BJ (cell line): ENCODE measurements around the gene AQP6. TPM values are rescaled to one million over a fixed set of nuclear protein-coding genes. Genes with fewer than 3 reads are reported as not detected.

ENCODE experiments used
- CTCF ChIA-PET: fragments of 350-600 bp; formaldehyde crosslinking; extraction: SDS; loops from one replicate; lab custom pipeline; 2021; ENCODE audit warnings: antibody characterized with exemption, inconsistent platforms; lab: Yijun Ruan, JAX
- POLR2A ChIA-PET: fragments of 300-600 bp; sonication (Branson Sonifier 250); formaldehyde crosslinking; extraction: SDS; loops from one replicate; lab custom pipeline; 2021; ENCODE audit warnings: antibody characterized with exemption; lab: Charles Lee
- DNase-seq: peaks from one replicate; pipeline ENCODE4 v3.0.0-alpha.2; 2011; ENCODE audit warnings: low read depth
- H3K27me3 ChIP-seq: 2 replicates; pipeline ENCODE4 v1.6.0; 2011; ENCODE audit warnings: low read length; ENCODE audit not compliant: control insufficient read depth, insufficient read depth
- H3K36me3 ChIP-seq: 2 replicates; pipeline ENCODE4 v1.5.1; 2011; ENCODE audit warnings: low read length; ENCODE audit not compliant: control insufficient read depth, insufficient read depth
- H3K4me3 ChIP-seq: 2 replicates; pipeline ENCODE4 v1.5.1; 2011; ENCODE audit warnings: low read depth, mild to moderate bottlenecking, control low read depth, low read length
- CTCF ChIP-seq: IDR thresholded peaks from 2 replicates; pipeline ENCODE4 v1.5.1; 2011; ENCODE audit warnings: low read depth, mild to moderate bottlenecking, control low read depth, inconsistent platforms, low read length, moderate library complexity; ENCODE audit not compliant: insufficient read depth
- polyA plus RNA-seq: library from polyadenylated mRNA; depleted of rRNA; stranded (reverse); fragments of >200 nt; gene quantifications from 2 replicates; pipeline ENCODE4 v1.2.3, GENCODE V29; 2011

The AQP6 gene
- polyA plus RNA-seq, 1 experiment = not detected

GRCh38 chr12:49932023-49932422, 40.7 kb upstream of the AQP6 start:
- no peak overlapping the region for H3K4me3 ChIP-seq
- POLR2A ChIA-PET = no interaction called here
- no peak for DNase-seq
- CTCF ChIA-PET = interaction anchor here (0.8 to 7.6 kb wide), 5 partner anchors 12 to 62 kb away, joined by 3 to 51 read pairs (median 3); no protein-coding TSS in a partner anchor
- no peaks in the 10 kb centered on the region for H3K36me3 ChIP-seq
- peaks cover 2% of the 10 kb centered on the region; the same call in 1 of the 2 replicates for H3K27me3 ChIP-seq
- TF ChIP-seq CTCF = no peak

DNA sequence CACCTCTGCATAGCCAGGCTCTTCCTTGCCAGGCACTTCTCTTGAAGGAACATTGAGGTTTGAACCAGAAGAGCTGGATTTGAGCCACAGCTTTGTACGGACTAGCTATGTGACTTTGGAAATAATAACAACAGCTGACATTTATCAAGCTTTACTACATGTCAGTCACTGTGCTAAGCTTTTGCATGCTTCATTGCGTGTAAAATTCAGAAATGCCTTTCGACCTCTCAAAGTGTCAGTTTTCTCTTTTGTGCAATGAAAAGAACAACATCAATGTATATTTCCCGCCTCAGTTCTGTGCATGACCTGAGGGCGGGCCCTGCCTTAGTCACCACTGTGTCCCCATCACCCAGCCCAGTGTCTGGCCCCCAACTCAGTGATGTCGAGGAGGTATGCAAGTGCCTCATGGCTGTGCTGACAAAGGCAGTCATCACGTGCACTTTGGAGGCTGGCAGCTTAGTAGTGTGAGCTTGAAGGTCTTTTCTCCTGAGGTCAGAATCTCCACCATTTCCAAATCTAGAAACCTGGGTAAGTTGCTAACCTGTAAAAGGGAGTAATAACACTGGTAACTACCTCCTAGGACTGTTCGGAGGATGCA, 40.1 kb upstream of the AQP6 start:
- no peaks in the 10 kb centered on the region for H3K36me3 ChIP-seq
- H3K27me3 ChIP-seq = peaks cover 2% of the 10 kb centered on the region; the same call in 1 of the 2 replicates
- POLR2A ChIA-PET = no interaction called here
- DNase-seq = no peak
- no peak for TF ChIP-seq CTCF
- CTCF ChIA-PET = interaction anchor here (0.6 to 7.6 kb wide), 6 partner anchors 14 to 154 kb away, joined by 3 to 51 read pairs (median 4); no protein-coding TSS in a partner anchor
- H3K4me3 ChIP-seq = no peak overlapping the region

- Histone ChIP-seq H3K4me3 (no peak overlapping the region), H3K36me3 (no peaks in the 10 kb centered on the region), H3K27me3 (peaks cover 2% of the 10 kb centered on the region; the same call in 1 of the 2 replicates)
- no peak for TF ChIP-seq CTCF
- no peak for DNase-seq
- ChIA-PET CTCF (interaction anchor here (1.0 to 7.6 kb wide), 4 partner anchors 13 to 66 kb away, joined by 4 to 51 read pairs (median 5); no protein-coding TSS in a partner anchor), POLR2A (no interaction called here)
Observed at GRCh38 chr12:49933796-49934195, 39.0 kb upstream of the AQP6 start.

DNA sequence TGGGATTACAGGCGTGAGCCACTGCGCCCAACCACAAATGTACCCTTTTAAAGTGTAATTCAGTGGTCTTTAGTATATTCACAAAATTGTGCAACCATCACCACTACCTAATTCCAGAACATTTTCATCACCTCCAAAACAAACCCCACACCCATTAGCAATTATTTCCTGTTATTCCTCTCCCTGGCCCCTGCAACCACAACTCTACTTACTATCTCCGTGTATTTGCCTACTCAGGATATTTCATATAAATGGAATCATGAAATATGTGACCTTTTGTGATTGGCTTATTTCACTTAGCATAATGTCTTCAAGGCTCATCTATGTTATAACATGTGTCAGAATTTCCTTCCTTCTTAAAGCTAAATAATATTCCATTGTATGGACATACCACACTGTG, 38.2 kb upstream of the AQP6 start:
- CTCF ChIA-PET = interaction anchor here (1.2 to 7.6 kb wide), 2 partner anchors 12 to 15 kb away, joined by 4 to 51 read pairs; no protein-coding TSS in a partner anchor
- POLR2A ChIA-PET = no interaction called here
- Histone ChIP-seq H3K27me3 (no peaks in the 10 kb centered on the region), H3K4me3 (no peak overlapping the region), H3K36me3 (no peaks in the 10 kb centered on the region)
- no peak for TF ChIP-seq CTCF
- no peak for DNase-seq

DNA sequence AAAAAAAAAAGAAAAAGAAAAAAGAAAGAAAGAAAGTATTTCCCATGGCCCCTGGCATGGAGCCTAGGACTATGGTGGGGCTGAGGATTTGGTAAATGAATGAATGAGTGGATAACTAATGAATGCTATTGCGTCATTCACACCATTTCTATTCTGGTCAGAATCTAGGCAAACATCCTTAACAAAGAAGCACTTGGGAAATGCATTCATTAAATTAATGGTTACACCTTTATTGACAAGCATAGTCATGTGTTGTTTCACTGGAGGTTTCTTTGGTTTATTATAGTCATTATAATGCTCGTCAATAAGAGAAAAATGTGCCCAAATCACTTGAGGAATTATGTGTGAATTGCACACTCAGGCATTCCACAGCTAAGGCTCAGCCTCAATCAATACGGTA, 35.8 kb upstream of the AQP6 start:
- no peak for TF ChIP-seq CTCF
- CTCF ChIA-PET = interaction anchor here (1.3 to 7.6 kb wide), 4 partner anchors 9 to 70 kb away, joined by 4 to 51 read pairs (median 6); no protein-coding TSS in a partner anchor
- Histone ChIP-seq H3K36me3 (no peaks in the 10 kb centered on the region), H3K4me3 (no peak overlapping the region), H3K27me3 (0 out of 2 replicates have a peak, but pooled peaks cover 1% of the 10 kb centered on the region)
- DNase-seq = no peak
- POLR2A ChIA-PET = no interaction called here
